ENCODE data around the gene DNAH7. TPM values are rescaled to one million over a fixed set of nuclear protein-coding genes. Genes with fewer than 3 reads are reported as not detected.

Gene DNAH7
- total and polyA plus RNA-seq, 9 of the 15 experiments (the other 6 are each of a cell fraction or from before 2014, with no cell fraction given): 0.03 to 0.42 (median 0.18) TPM

DNA sequence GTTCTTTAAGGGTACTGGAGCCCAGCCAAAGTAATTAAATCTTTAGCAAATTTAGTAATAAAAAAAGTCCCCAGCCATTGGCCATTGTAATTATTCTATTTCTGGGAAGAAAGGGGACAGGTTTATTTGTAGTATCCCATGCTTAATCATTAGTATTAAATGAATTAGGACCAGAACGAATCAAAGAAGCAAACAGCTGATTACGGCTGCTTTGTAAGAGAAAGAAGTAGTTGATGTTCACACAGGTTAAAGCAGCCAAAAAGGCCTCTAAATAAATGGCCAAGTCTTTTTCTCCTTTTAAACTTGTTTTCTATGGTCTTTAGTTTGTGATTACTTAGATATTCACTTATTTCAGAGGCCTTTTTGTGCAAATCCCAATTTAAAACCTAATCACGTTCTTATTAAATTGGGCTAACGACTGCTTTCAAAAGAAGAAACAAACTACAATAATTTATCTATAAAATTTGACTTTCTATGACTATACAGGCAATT, 48.6 kb upstream of the DNAH7 start:
- FAIRE-seq (no peak), DNase-seq (ENCODE audit: extremely low read depth in 1 of 4, low spot score in 3 of 4) (no peak), ATAC-seq (no peak)
- CTCF ChIA-PET (ENCODE audit: low intra/inter-chr PET ratio): no interaction called here
- in situ Hi-C loops (cut with MboI): no loop called here
- H3K4me3 ChIP-seq: no peak overlapping the region
- peaks cover 0 to 13% of the 10 kb centered on the region in 2 experiments; a peak in 1 of 5 replicates for H3K4me1 ChIP-seq (replicated peaks in 1 of 2; ENCODE audit: control insufficient read depth in 2 of 2, insufficient read depth in 2 of 2, low read length in 2 of 2)
- H4K20me1 ChIP-seq (replicated peaks; ENCODE audit: control insufficient read depth, insufficient read depth, low read length): no peaks in the 10 kb centered on the region
- no peak for TF ChIP-seq ZNF143 (CRISPR knock-in tag; IDR thresholded peaks at IDR 0.05)
- TF ChIP-seq NFATC3 (IDR thresholded peaks at IDR 0.05): no peak
- no peak for TF ChIP-seq SIN3A (IDR thresholded peaks at IDR 0.05; ENCODE audit: borderline replicate concordance in 2 of 2, control insufficient read depth in 1 of 2, low read depth in 2 of 2, low read length in 2 of 2)
- TF ChIP-seq ZNF830 (CRISPR knock-in tag; IDR thresholded peaks at IDR 0.05): no peak
- TF ChIP-seq FOXP1 (CRISPR knock-in tag; IDR thresholded peaks at IDR 0.05): no peak
- no peak for TF ChIP-seq GATA2 (CRISPR knock-in tag; IDR thresholded peaks at IDR 0.05)
- TF ChIP-seq CHCHD3 (CRISPR knock-in tag; IDR thresholded peaks at IDR 0.05): no peak
- TF ChIP-seq MYNN (IDR thresholded peaks at IDR 0.05): no peak
- TF ChIP-seq MYNN (CRISPR knock-in tag; IDR thresholded peaks at IDR 0.05): no peak
- TF ChIP-seq ZNF3 (CRISPR knock-in tag; IDR thresholded peaks at IDR 0.05): no peak
- TF ChIP-seq PHF8 (IDR thresholded peaks at IDR 0.05; ENCODE audit: borderline replicate concordance, low read length): no peak
- no peak for TF ChIP-seq KDM4B (IDR thresholded peaks at IDR 0.05; ENCODE audit: borderline replicate concordance in 2 of 2, low read depth in 1 of 2)
- no peak for TF ChIP-seq ZNF165 (CRISPR knock-in tag; IDR thresholded peaks at IDR 0.05; ENCODE audit: borderline replicate concordance)
- no peak for TF ChIP-seq ZFP36 (IDR thresholded peaks at IDR 0.05; ENCODE audit: low read depth, low read length, partially characterized antibody)
- TF ChIP-seq KAT2B (IDR thresholded peaks at IDR 0.05; ENCODE audit: low read depth, low read length): no peak
- no peak for TF ChIP-seq TCF7 (IDR thresholded peaks at IDR 0.05; ENCODE audit: borderline replicate concordance)
- TF ChIP-seq FOXJ3 (CRISPR knock-in tag; IDR thresholded peaks at IDR 0.05): no peak
- TF ChIP-seq ZNF764 (CRISPR knock-in tag; IDR thresholded peaks at IDR 0.05; ENCODE audit: low read depth): no peak
- no peak for TF ChIP-seq SIN3B (IDR thresholded peaks at IDR 0.05; ENCODE audit: low read depth)
- TF ChIP-seq, protein P1, sequence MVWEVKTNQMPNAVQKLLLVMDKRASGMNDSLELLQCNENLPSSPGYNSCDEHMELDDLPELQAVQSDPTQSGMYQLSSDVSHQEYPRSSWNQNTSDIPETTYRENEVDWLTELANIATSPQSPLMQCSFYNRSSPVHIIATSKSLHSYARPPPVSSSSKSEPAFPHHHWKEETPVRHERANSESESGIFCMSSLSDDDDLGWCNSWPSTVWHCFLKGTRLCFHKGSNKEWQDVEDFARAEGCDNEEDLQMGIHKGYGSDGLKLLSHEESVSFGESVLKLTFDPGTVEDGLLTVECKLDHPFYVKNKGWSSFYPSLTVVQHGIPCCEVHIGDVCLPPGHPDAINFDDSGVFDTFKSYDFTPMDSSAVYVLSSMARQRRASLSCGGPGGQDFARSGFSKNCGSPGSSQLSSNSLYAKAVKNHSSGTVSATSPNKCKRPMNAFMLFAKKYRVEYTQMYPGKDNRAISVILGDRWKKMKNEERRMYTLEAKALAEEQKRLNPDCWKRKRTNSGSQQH (CRISPR knock-in tag; IDR thresholded peaks at IDR 0.05): no peak
- H3K4me2 ChIP-seq (ENCODE audit: insufficient read depth, low read length): no peak overlapping the region
- POLR2A ChIA-PET: no interaction called here
- H3K9ac ChIP-seq (ENCODE audit: insufficient read depth in 1 of 2, low read depth in 2 of 2, low read length in 2 of 2): no peak overlapping the region
- WGBS (ENCODE audit: insufficient coverage, low coverage, missing lambda C conversion rate): 84% methylated on average over 4 of the region's 4 CpGs
- no peaks in the 10 kb centered on the region for H3K79me2 ChIP-seq (ENCODE audit: control insufficient read depth, insufficient read depth, low read length)
- no peak overlapping the region for H2AFZ ChIP-seq (ENCODE audit: low read depth, low read length)
- no peaks in the 10 kb centered on the region for H3K9me1 ChIP-seq (ENCODE audit: control insufficient read depth, insufficient read depth, low read length)
- BruUV-seq (replicated peaks): no TSS peak
- H3K36me3 ChIP-seq (ENCODE audit: control insufficient read depth, insufficient read depth, low read length): no peaks in the 10 kb centered on the region
- no peak overlapping the region for H3K27ac ChIP-seq (ENCODE audit: extremely low read depth, low read depth, low read length)
- no peaks in the 10 kb centered on the region for H3K27me3 ChIP-seq (ENCODE audit: control insufficient read depth in 2 of 2, insufficient read depth in 2 of 2, low read length in 2 of 2)
- intact Hi-C loops (cut with micrococcal nuclease): no loop called here
- no peaks in the 10 kb centered on the region for H3K9me3 ChIP-seq (replicated peaks; ENCODE audit: control insufficient read depth, insufficient read depth, low read depth, low read length)

All from K562 (cell line).